ENCODE measurements around the gene DMBX1. TPM values are rescaled to one million over a fixed set of nuclear protein-coding genes. Genes with fewer than 3 reads are reported as not detected.

DMBX1 gene
- total RNA-seq, 4 donors from 2014 or later: not detected

GRCh38 chr1:46458846-46459245 lies 30.8 kb upstream of the DMBX1 start:
- in situ Hi-C loops (cut with MboI; ENCODE audit: low pct_ligation_motif_present in 1 of 4, low pct_unique_long_range_greater_than_20kb in 1 of 4, low sequenced_read_pairs in 3 of 4) (loop anchor here in 2 of 4 donors (25.0 kb wide), 1 partner anchor 278 kb away; no protein-coding TSS in a partner anchor), intact Hi-C loops (cut with DNase I; ENCODE audit: low total_unique reads) (no loop called here)
- DNase-seq: no peak
- Histone ChIP-seq H3K9me3 (no peaks in the 10 kb centered on the region), H3K36me3 (no peaks in the 10 kb centered on the region), H3K4me3 (no peak overlapping the region), H3K4me1 (no peaks in the 10 kb centered on the region), H3K27me3 (peaks cover 13% of the 10 kb centered on the region), H3K27ac (no peak overlapping the region)
- 69% methylated on average over 7 of the region's 7 CpGs; no CpG with 5 or more reads in 1 of the 2 donors for WGBS, 2 donors (ENCODE audit: low coverage in 1 of 2)
- TF ChIP-seq POLR2A (IDR thresholded peaks at IDR 0.05) (no peak), CTCF (IDR thresholded peaks at IDR 0.05) (no peak)

- in situ Hi-C loops (cut with MboI; ENCODE audit: low pct_ligation_motif_present in 1 of 4, low pct_unique_long_range_greater_than_20kb in 1 of 4, low sequenced_read_pairs in 3 of 4): loop anchor here in 2 of 4 donors (25.0 kb wide), 1 partner anchor 278 kb away; no protein-coding TSS in a partner anchor
- no peak for DNase-seq
- H3K4me3 ChIP-seq: no peak overlapping the region
- intact Hi-C loops (cut with DNase I; ENCODE audit: low total_unique reads): no loop called here
- no peak overlapping the region for H3K27ac ChIP-seq
- WGBS, 2 donors (ENCODE audit: low coverage in 1 of 2): 83% methylated on average over 8 of the region's 8 CpGs; no CpG with 5 or more reads in 1 of the 2 donors
- H3K4me1 ChIP-seq: no peaks in the 10 kb centered on the region
- H3K36me3 ChIP-seq: no peaks in the 10 kb centered on the region
- TF ChIP-seq CTCF (IDR thresholded peaks at IDR 0.05) (no peak), POLR2AphosphoS5 (IDR thresholded peaks at IDR 0.05) (no peak), EP300 (IDR thresholded peaks at IDR 0.05; ENCODE audit: low read depth) (no peak), POLR2A (IDR thresholded peaks at IDR 0.05) (no peak)
- peaks cover 13% of the 10 kb centered on the region for H3K27me3 ChIP-seq
- H3K9me3 ChIP-seq: no peaks in the 10 kb centered on the region
Measured at GRCh38 chr1:46459315-46459714, 30.3 kb upstream of the DMBX1 start.

GRCh38 chr1:46461017-46461808 lies 28.4 kb upstream of the DMBX1 start:
- in situ Hi-C loops (cut with MboI; ENCODE audit: low pct_ligation_motif_present in 1 of 4, low pct_unique_long_range_greater_than_20kb in 1 of 4, low sequenced_read_pairs in 3 of 4): loop anchor here in 2 of 4 donors (25.0 kb wide), 1 partner anchor 276 kb away; no protein-coding TSS in a partner anchor

GRCh38 chr1:46461809-46462448 lies 27.7 kb upstream of the DMBX1 start:
- peaks cover 28% of the 10 kb centered on the region for H3K27me3 ChIP-seq
- no peak for DNase-seq
- H3K4me3 ChIP-seq: no peak overlapping the region
- WGBS, 2 donors (ENCODE audit: low coverage in 1 of 2): 56 to 57% methylated on average over 5 of the region's 5 CpGs
- TF ChIP-seq EP300 (IDR thresholded peaks at IDR 0.05; ENCODE audit: low read depth) (no peak), CTCF (IDR thresholded peaks at IDR 0.05) (no peak)
- H3K27ac ChIP-seq: no peak overlapping the region
- H3K9me3 ChIP-seq: no peaks in the 10 kb centered on the region
- intact Hi-C loops (cut with DNase I; ENCODE audit: low total_unique reads) (no loop called here), in situ Hi-C loops (cut with MboI; ENCODE audit: low pct_ligation_motif_present in 1 of 4, low pct_unique_long_range_greater_than_20kb in 1 of 4, low sequenced_read_pairs in 3 of 4) (loop anchor here in 2 of 4 donors (25.0 kb wide), 1 partner anchor 275 kb away; no protein-coding TSS in a partner anchor)
- no peaks in the 10 kb centered on the region for H3K36me3 ChIP-seq
- peaks cover 2 to 8% (median 6%) of the 10 kb centered on the region in 4 donors for H3K4me1 ChIP-seq

More at GRCh38 chr1:46461017-46461808, 28.4 kb upstream of the DMBX1 start:
- 71% methylated on average over 11 of the region's 11 CpGs; no CpG with 5 or more reads in 1 of the 2 donors for WGBS, 2 donors (ENCODE audit: low coverage in 1 of 2)
- TF ChIP-seq EP300 (IDR thresholded peaks at IDR 0.05; ENCODE audit: low read depth) (no peak), POLR2A (IDR thresholded peaks at IDR 0.05) (no peak), POLR2AphosphoS5 (IDR thresholded peaks at IDR 0.05) (no peak)
- no peak overlapping the region for H3K4me3 ChIP-seq
- no peak overlapping the region for H3K27ac ChIP-seq
- no peak for DNase-seq
- H3K4me1 ChIP-seq: peaks cover 0 to 3% (median 1%) of the 10 kb centered on the region in 4 donors
- no peaks in the 10 kb centered on the region for H3K9me3 ChIP-seq
- peaks cover 21% of the 10 kb centered on the region for H3K27me3 ChIP-seq
- H3K36me3 ChIP-seq: no peaks in the 10 kb centered on the region
- intact Hi-C loops (cut with DNase I; ENCODE audit: low total_unique reads): no loop called here
